Right atrium auricular region (tissue), 2 donors: ENCODE results near the gene RABEP2. TPM values are rescaled to one million over a fixed set of nuclear protein-coding genes. Genes with fewer than 3 reads are reported as not detected.
"Not testable (repeated sequence)": the region's sequence is repeated elsewhere in the genome, so short reads cannot be mapped to it uniquely, and the experiment has no call there.

ENCODE experiments used
- DNase-seq: peaks from one replicate; pipeline ENCODE4 v3.0.0-alpha.2; 2019; ENCODE audit warnings: low spot score
- H3K27ac ChIP-seq, 2 donors: fragments of 200-600 bp; sonication (generic); 1 replicate in 1 of 2; 2 replicates in 1 of 2; pipeline ENCODE4 v1.5.1; 2016 to 2019
- H3K27me3 ChIP-seq, 2 donors: fragments of 200-600 bp; sonication (generic); one replicate each; pipeline versions ENCODE4 v1.5.1 to v1.6.0; 2017 to 2019
- H3K36me3 ChIP-seq: fragments of 200-600 bp; sonication (generic); one replicate; pipeline ENCODE4 v1.5.1; 2016
- H3K4me1 ChIP-seq, 2 donors: fragments of 200-600 bp; sonication (generic); one replicate each; pipeline versions ENCODE4 v1.5.1 to v1.6.0; 2017 to 2019
- H3K4me3 ChIP-seq, 2 donors: fragments of 200-600 bp; sonication (generic); 1 replicate in 1 of 2; 2 replicates in 1 of 2; pipeline ENCODE4 v1.5.1; 2017 to 2019; ENCODE audit warnings: mild to moderate bottlenecking in 1 of 2, moderate library complexity in 1 of 2
- H3K9me3 ChIP-seq, 2 donors: fragments of 200-600 bp; sonication (generic); one replicate each; pipeline ENCODE4 v1.5.1; 2019
- CTCF ChIP-seq, 2 donors: fragments of 200-600 bp; sonication (generic); IDR thresholded peaks; one replicate each; pipeline ENCODE4 v1.5.1; 2019; ENCODE audit warnings: antibody characterized with exemption in 2 of 2
- total RNA-seq, 2 donors: library from RNA; depleted of rRNA; stranded (reverse); fragments of >200 nt; gene quantifications; one replicate each; pipeline ENCODE4 v1.1.0, GENCODE V29; 2016

The RABEP2 gene
- total RNA-seq, 2 donors from 2014 or later, result 18.2 to 22.5 TPM

- Histone ChIP-seq H3K36me3 (peaks cover 53% of the 10 kb centered on the region), H3K27me3 (no peaks in the 10 kb centered on the region), H3K27ac (no peak overlapping the region), H3K4me3 (no peak overlapping the region), H3K4me1 (no peaks in the 10 kb centered on the region), H3K9me3 (no peaks in the 10 kb centered on the region)
- DNase-seq, result no peak
- TF ChIP-seq CTCF (IDR thresholded peaks at IDR 0.05), result peak; percentile 29 to 64
Measured at GRCh38 chr16:28873543-28874201, 51.4 kb downstream of the RABEP2 start.

DNA sequence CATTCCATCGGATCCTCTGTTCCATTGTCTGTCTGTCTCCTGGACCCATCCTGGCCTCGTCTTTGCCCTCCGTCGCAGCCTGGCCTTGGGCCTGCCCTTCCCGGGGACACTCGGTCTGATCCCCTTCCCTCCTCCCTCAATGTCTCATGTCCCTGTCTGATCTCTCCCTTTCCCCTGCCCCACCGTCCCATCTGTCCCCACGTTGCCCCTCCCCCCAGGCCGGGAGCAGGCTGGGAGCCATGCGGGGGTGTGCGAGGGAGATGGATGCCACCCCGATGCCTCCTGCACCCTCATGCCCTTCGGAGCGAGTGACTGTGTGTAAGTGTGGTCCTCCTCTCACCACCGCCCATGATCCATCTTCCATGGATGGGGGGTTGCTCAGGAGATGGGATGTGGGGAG is 52.1 kb downstream of the RABEP2 start:
- Histone ChIP-seq H3K9me3 (no peaks in the 10 kb centered on the region), H3K36me3 (peaks cover 60% of the 10 kb centered on the region), H3K4me1 (no peaks in the 10 kb centered on the region), H3K27ac (no peak overlapping the region), H3K27me3 (no peaks in the 10 kb centered on the region), H3K4me3 (no peak overlapping the region)
- TF ChIP-seq CTCF (IDR thresholded peaks at IDR 0.05), result no peak
- DNase-seq, result no peak

- Histone ChIP-seq H3K36me3 (peaks cover 69% of the 10 kb centered on the region), H3K27ac (no peak overlapping the region), H3K9me3 (no peaks in the 10 kb centered on the region), H3K4me1 (peaks cover 0 to 19% of the 10 kb centered on the region in 2 donors), H3K4me3 (no peak overlapping the region), H3K27me3 (no peaks in the 10 kb centered on the region)
- DNase-seq, result no peak
- no peak for TF ChIP-seq CTCF (IDR thresholded peaks at IDR 0.05)
Measured at GRCh38 chr16:28869201-28869600, 55.8 kb downstream of the RABEP2 start.

GRCh38 chr16:28867646-28868045 is 57.4 kb downstream of the RABEP2 start:
- H3K36me3 ChIP-seq, result peaks cover 56% of the 10 kb centered on the region
- DNase-seq, H3K27me3 ChIP-seq, H3K9me3 ChIP-seq, H3K4me3 ChIP-seq, H3K27ac ChIP-seq: not testable (repeated sequence)
- H3K4me1 ChIP-seq, result peaks cover 0 to 26% of the 10 kb centered on the region in 2 donors

- no peaks in the 10 kb centered on the region for H3K9me3 ChIP-seq
- TF ChIP-seq CTCF (IDR thresholded peaks at IDR 0.05), result no peak
Measured at GRCh38 chr16:28867241-28867640, 57.8 kb downstream of the RABEP2 start.

DNA sequence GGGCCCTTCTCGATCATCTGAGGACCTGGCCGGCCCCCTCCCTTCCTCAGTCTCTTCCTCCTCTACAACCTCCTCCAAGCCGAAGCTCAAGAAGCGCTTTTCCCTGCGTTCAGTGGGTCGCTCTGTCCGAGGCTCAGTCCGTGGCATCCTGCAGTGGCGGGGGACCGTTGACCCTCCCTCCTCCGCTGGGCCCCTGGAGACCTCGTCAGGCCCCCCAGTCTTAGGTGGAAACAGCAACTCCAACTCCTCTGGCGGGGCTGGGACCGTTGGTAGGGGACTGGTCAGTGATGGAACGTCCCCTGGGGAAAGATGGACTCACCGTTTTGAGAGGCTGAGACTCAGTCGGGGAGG is 58.6 kb downstream of the RABEP2 start:
- peaks cover 47% of the 10 kb centered on the region for H3K36me3 ChIP-seq
- H3K9me3 ChIP-seq, result no peaks in the 10 kb centered on the region
- no peak for TF ChIP-seq CTCF (IDR thresholded peaks at IDR 0.05)
- no peak for DNase-seq
- H3K4me1 ChIP-seq, result peaks cover 0 to 31% of the 10 kb centered on the region in 2 donors
- H3K27me3 ChIP-seq, result no peaks in the 10 kb centered on the region
- H3K27ac ChIP-seq, result no peak overlapping the region
- H3K4me3 ChIP-seq, result no peak overlapping the region

More at GRCh38 chr16:28867241-28867640, 57.8 kb downstream of the RABEP2 start:
- no peak overlapping the region for H3K4me3 ChIP-seq
- peaks cover 54% of the 10 kb centered on the region for H3K36me3 ChIP-seq
- peaks cover 0 to 30% of the 10 kb centered on the region in 2 donors for H3K4me1 ChIP-seq
- H3K27ac ChIP-seq, result no peak overlapping the region
- no peak for DNase-seq
- H3K27me3 ChIP-seq, result no peaks in the 10 kb centered on the region
